Fibroblast of skin of back (primary cell): ENCODE measurements around the gene ARHGAP1.
"Not testable (repeated sequence)": the region's sequence is repeated elsewhere in the genome, so short reads cannot be mapped to it uniquely, and the experiment has no call there.

Experiments used
- DNase-seq: peaks from one replicate; pipeline ENCODE4 v3.0.0-alpha.2; 2013

ARHGAP1 gene

DNA sequence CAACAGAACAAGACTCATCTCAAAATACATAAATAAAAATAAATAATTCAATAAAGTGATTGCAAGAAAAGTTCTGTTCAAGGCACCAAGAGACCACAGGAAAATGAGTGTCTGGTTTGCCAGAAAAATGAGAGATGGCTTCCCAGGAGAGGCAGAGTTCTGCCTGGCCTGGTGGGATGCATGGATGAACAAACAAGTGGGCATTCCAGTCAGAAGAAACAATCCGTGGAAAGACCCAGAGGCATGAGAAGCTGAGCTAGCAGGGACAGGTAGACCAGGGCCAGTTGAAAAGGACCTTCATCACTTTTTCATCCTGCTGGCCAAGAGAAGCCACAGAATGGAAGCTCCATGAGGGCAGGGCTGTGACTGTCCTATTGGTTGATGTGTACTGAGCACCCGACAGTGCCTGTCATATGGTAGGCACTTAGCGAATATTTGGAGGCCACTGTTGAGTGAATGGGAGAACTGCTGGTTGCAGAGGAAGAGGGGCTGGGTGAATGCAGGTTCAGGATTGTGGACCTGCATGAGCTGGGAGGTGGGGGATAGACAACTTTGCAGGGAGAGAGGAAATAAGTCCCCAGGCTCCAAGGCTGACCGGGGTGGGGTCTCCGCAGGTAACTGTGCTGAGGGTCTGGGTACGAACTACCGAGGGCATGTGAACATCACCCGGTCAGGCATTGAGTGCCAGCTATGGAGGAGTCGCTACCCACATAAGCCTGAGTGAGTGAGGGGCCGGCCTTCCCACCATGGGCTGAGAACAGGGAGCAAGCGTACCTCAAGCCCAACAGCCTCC is 22.3 kb upstream of the ARHGAP1 start:
- DNase-seq, result no peak

DNA sequence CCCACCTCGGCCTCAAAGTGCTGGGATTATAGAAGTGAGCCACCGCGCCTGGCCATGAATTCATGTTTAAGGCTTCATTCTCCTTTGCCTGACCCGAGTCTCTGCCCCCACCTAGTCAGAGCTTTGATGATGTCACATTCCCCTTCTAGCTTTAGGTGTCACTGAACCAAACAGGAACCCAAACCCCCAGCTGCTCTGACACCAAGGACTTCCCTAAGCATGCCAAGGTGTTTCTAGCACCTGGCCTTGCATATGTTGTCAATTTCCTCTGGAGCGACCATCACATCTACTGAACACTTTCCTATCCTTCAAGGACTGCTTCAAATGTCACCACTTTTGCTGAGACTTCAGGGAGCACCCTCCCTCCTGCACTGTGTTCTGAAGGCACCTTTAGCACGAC is 20.9 kb upstream of the ARHGAP1 start:
- DNase-seq, result no peak

DNA sequence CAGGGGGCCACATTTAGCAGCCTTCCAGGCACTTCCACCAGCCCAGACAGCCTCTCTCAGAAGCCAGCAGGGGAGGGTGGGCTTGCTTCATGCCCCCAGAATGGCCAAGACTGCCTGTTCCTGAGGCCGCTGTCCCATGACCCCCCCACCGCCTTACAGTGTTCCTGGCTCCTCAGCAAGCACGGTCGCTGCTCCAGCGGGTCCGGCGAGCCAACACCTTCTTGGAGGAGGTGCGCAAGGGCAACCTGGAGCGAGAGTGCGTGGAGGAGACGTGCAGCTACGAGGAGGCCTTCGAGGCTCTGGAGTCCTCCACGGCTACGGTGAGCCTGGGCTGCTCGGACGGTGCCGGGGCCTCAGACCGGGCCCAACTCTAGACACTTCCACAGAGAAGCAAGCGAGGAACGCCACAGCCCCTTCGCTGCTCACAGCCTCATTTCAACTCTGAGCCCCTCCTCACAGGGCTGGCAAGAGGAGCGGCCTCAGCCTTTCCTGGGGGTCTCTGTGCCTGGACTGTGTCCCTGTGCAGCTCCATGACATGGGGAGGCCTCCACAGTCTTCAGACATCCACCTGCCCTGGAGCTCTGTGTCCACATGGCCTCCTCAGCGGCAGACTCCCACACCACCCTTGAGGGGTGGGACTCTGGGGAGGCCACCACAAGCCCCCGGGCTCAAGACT is 19.3 kb upstream of the ARHGAP1 start:
- no peak for DNase-seq

DNA sequence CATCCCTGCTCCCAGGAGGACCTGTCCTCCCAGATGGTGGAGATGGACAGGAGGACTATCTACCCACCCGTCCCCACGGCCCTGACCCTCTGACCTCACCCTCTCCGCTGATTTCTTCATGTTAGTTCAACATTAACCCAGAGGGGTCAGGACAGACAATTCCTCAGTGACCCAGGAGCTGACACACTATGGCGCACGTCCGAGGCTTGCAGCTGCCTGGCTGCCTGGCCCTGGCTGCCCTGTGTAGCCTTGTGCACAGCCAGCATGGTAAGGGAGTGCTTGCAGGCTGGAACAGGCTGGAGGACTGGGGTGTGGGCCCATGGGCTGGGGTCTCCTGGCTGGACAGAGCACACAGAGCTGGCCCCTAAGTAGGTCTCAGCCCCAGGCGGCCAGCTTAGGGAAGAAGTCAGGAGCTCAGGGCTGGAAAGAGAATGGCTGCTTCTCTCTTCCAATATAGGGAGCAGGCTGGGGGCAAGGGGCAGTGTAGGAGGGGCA is 18.7 kb upstream of the ARHGAP1 start, which contains the start of gene F2:
Gene F2, plus strand, starts transcription at position 166 of the 495 bp plus-strand sequence. Its CDS starts 23 bp downstream, at position 189.
- DNase-seq, result no peak

DNA sequence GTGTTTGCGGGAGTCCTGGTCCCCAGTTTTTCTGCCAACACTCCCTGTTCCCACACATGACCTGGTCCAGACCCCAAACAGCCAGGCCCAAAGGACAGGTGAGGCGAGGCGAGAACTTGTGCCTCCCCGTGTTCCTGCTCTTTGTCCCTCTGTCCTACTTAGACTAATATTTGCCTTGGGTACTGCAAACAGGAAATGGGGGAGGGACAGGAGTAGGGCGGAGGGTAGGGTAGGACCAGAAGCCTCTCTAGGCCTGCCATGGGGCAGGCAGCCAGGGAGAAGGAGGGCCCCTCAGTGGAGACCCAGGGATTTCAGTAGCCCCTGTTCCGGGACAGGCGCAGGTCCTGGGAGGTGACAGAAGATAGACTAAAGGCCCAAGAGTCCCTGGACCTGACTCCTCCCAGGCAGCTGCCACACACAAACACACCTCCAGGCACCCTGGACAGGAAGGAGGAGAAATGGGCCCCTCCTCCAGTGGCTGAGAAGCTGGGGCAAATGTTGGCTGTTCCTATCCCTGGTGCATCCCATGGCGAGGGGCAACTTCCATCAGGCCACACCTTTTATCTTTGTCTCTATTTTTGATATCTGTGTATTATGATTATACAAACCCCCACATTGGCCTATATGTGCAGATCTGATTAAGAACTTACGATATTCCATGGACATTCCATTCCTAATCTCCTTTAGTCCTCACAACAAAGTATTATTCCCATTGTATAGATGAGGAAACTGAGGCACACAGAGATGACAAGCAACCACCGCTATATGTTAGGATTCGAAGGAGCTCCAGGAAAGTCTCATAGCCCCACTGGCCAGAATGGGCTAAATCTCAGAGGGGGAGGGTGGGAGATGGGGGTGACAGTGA is 18.0 kb upstream of the ARHGAP1 start:
- peak; percentile 43 for DNase-seq

DNA sequence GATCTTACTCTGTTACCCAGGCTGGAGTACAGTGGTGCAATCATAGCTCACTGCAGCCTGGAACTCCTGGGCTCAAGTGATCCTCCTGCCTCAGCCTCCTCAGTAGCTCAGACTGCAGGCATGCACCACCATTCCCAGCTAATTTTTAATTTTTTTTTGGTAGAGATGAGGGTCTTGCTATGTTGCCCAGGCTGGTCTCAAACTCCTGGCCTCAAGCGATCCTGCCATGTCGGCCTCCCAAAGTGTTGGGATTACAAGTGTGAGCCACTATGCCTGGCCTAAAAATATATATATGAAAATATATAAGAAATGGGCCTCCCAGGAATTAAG is 17.4 kb upstream of the ARHGAP1 start:
- DNase-seq, result not testable (repeated sequence)

DNA sequence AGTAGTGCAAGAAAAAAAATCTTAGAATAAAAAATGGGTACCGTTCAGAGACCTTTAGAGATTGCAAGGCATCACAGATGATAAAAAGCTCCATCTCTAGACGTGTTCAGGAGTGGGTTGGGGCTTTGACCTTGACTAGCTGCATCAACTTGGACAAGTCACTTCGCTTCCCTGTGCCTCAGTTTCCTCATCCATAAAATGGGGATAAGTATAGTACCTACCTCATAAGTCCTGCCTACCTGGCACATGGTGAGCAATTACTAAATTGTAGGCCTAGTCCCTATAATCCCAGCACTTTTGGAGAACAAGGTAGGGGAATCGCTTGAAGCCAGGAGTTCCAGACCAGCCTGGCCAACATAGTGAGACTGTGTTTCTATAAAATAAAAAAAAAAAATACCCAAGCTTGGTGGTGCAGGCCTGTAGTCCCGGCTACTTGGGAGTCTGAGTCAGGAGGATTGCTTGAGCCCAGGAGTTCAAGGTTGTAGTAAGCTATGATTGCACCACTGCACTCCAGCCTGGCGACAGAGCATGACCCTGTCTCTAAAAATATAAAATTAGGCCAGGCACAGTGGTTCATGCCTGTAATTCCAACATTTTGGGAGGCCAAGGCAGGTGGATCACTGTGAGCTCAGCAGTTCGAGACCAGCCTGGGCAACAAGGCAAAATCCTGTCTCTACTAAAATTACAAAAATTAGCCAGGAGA is 12.6 kb upstream of the ARHGAP1 start:
- no peak for DNase-seq

DNA sequence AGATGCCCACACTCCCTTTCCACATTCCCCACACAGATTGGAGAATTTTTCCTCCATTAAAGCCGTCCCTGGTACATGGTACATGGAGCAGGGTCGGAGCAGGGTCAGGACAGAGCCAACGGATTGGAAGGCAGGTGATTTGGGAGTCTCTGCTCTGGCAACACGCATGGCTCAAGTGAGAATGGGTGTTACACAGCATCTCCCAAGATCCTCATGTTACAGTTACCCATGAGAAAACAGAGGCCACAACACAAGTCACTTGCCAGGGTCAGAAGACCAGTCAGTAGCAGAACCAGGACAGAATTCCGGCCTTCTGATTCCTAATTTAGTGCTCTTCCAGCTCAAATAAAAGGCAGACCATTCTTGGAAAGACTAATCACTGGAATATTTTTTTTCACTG is 10.9 kb upstream of the ARHGAP1 start:
- DNase-seq, result peak; percentile 68

DNA sequence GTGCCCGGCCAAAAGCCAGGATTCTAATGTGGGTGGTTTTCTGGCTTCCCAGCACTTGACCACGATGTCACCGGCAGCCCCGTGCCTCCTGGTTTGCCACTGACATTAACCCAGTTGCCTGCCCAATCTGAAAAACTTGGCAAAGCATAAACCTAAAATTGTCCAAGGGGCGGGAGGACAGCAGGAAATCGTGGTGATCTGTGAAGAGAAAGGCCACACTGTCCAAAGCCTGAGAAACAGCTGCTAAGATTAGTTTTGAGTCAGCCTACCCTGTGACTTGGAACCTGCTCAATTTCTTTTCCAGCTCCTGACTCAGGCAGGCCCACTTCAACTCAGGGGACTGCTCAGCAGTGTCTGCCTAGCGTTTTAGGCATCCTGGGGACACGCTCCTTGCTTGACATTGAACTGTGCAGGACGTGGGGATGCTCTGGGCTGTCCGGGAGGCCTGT is 10.4 kb upstream of the ARHGAP1 start:
- DNase-seq, result peak; percentile 91

DNA sequence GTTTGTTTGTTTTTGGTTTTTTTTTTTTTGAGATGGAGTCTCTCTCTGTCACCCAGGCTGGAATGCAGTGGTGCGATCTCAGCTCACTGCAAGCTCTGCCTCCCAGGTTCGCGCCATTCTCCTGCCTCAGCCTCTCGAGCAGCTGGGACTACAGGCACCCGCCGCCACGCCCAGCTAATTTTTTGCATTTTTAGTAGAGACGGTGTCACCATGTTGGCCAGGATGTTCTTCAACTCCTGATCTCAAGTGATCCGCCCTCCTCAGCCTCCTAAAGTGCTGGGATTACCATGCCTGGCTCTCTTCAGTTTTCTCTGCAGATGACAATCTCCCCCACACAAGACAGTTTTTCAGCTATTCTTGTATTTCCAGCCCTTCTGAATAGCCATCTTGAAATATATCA is 8.9 kb upstream of the ARHGAP1 start:
- not testable (repeated sequence) for DNase-seq

DNA sequence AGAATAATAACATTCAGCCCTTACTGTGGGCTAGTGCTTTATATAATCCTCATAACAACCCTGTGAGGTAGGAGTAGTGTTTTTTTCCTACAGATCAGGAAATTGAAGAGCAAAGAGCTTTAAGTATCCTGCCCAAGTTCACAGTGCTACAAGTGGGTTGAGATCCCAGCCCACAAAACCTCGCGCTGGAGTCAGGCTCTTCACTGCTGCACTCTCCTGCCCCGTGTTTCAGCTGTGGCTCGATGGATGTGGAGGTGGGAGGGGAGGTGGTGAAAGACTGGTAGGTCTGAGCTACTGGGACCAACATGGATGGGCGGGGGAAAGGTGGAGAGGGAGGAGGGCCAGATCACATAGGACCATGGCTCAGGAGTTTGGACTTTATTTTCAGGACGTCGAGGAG is 6.5 kb upstream of the ARHGAP1 start:
- DNase-seq, result no peak

DNA sequence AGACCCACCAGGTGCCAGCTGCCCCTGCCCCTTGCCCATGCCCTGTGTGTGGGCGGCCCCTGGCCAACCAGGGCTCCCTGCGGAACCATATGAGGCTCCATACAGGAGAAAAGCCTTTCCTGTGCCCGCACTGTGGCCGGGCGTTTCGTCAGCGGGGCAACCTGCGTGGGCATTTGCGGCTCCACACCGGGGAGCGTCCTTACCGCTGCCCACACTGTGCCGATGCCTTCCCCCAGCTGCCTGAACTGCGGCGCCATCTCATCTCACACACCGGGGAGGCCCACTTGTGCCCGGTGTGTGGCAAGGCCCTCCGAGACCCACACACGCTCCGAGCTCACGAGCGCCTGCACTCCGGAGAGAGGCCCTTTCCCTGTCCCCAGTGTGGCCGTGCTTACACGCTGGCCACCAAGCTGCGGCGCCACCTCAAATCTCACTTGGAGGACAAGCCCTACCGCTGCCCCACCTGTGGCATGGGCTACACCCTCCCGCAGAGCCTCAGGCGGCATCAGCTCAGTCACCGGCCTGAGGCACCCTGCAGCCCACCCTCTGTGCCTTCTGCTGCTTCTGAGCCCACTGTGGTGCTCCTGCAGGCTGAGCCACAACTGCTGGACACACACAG is 4.8 kb upstream of the ARHGAP1 start:
- DNase-seq, result no peak

DNA sequence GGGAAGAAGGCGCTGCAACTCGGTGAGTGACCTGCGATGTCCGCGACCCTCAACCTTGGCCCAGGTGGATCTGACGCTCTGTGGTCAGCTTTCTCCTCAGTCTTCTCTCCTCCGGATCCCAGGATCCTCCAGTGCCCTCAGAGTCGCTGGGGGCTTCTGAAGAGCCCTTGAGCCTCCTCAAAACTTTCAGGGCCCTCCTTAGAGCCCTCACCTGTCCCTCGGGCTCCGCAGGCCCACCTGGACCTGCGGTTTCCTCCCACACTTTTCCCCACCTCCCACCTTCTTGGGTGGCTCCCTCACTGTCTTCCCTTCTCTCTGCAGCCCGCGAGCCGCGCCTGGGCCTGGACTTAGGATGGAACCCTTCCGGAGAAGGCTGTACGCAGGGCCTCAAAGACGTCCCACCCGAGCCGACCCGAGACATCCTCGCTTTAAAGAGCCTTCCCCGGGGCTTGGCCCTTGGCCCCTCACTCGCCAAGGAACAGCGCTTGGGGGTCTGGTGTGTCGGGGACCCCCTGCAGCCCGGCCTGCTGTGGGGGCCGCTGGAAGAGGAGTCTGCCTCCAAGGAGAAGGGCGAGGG is 747 bp upstream of the ARHGAP1 start:
- DNase-seq, result no peak

DNA sequence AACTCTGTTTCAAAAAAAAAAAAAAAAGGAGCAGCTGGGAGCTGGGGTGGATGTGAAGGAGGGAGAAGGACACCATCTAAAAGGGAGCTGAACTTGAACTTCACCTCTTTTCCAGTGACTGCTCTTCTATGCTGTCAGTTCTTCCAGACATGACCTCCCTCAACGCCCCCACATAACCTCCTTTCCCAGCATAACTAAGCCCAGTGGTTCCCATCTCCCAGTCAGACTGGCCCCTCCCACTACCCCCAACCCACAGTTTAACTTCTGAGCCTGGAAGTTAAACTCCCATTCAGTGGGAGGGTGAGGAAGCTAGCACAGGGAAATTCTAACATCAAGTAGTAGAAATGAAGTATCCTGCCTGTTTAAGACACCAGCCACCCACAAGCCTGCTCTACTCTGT is 1.8 kb downstream of the ARHGAP1 start:
- no peak for DNase-seq

DNA sequence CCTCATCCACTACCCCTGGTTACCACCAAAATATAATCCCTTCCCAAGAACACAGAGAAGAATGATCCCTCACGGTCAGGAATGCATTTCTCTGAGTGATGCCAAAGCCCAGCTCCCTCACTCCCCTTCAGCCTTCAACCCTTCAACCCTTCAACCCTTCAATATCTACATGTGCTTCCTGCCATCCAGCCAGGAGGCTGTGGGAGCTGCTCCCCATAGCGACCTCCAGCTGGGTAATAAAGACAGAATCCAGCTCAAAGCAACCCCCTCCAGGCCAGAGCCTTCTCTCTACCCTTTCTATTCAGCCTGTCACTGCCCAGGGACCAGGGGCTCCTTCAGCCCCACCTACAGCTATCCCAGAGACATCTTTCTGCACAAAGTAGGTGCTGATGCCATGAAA is 2.7 kb downstream of the ARHGAP1 start:
- no peak for DNase-seq

DNA sequence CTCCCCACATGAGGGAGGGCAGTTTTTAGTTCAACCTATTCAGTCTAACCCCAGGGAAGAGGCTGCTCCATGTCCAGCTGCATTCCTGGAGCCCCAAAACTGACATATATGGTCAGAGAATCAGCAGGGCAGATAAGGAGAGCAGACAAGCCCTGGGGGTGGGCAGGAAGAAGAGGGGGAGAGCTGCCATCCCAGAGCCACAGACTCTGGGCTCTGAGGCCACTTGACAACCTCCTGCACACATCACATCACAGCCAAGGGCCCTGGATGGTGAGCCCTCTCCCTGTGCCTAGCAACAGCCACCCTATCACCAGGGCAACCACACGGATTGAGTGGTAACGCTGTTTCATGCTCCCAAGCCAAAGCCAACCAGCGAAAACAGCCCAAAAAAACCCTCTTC is 3.1 kb downstream of the ARHGAP1 start:
- peak; percentile 78 for DNase-seq

DNA sequence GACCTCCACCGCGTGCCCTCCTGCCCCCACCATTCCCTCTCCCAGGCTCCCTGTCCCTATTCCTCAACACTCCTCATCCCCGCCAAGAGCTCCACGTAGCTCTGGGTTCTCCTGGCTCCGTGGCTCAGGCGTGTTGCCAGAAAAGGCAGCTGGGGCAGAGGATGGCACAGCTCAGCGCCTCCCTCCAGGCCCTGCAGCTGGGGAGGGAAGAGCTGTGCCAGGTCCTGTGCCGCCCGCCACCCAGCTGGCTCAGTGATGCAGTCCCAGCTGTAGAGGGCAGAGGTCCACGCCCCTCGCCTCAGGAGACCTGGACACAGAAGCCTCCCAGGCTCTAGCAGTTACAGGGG is 4.2 kb downstream of the ARHGAP1 start:
- DNase-seq, result no peak

DNA sequence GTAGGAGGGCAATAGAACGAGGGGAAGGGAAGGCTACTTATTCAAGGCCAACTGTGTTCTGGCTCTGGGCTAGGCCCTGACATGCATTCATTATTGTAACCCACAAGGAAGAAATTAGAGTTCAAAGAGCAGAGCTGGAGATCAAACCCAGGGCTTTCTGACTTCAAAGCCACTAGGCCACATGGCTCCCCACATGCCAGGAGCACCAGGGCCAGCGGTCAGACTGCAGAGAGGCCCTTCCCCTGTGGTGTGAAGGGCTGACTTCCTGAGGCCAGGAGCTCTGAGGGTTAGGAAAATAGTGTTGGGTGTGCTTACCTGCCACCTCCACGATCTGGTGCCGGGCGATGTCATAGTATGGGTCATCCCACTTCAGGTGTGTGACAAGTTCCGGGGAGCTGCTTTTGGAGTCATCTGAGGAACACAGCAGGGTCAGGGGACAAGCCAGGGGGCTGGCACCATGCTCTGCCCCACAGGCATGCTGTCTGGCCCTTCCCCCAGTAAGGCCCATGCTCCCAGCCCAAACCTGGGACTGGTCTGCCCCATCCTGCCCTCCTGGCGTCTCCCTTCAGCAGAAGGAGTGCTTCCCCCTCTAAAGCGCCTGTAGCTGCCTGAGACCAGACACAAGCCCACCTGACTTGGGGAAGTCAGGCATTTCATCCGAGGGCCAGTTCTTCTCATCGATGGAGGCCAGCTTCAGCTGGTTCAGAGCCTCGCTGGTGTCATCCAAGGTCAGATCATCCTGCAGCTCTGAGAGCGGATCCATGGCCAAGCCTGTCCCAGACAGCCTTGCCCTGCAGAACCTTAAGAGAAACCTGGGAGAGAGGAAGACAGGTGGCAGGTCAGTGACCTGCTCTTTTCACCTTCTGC is 4.8 kb downstream of the ARHGAP1 start:
- DNase-seq, result no peak

DNA sequence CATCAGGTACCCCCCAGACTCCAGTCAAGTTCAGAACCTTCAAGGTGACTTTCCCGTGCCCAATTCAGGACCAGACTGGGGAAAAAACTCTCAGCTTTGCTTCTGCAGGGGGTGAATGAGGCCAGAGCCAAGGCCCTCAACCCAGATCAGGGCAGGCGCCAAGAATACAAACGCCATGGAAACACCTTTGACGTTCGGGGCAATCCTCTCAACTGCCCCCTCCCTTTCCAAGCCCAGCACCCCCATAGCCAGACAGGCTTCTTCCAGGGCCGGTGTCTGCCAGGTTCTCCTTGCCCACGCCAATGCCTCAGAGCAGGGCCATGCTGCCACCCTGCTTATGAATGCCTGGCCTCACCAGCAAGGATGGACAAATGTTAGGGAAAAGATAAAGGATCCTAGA is 5.8 kb downstream of the ARHGAP1 start:
- DNase-seq, result no peak

DNA sequence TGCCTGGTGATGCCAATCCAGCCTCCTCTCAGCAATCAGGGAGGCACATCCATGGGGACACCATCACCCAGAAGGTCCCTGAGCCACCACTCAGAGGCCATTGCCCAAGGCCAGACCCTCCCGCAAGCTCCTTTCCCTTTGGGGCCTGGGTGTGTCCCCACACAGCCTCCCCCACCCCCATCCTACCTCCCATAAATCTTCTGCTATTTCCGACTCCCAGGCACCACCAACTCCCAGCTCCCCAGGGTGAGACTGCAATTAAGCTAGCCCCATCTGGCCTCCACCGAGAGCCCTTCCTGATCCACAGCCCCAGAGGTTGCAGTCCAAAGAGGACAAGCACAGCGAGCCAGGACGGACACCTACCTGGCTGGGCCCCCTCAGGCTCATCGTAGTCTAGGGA is 6.3 kb downstream of the ARHGAP1 start:
- DNase-seq, result no peak

DNA sequence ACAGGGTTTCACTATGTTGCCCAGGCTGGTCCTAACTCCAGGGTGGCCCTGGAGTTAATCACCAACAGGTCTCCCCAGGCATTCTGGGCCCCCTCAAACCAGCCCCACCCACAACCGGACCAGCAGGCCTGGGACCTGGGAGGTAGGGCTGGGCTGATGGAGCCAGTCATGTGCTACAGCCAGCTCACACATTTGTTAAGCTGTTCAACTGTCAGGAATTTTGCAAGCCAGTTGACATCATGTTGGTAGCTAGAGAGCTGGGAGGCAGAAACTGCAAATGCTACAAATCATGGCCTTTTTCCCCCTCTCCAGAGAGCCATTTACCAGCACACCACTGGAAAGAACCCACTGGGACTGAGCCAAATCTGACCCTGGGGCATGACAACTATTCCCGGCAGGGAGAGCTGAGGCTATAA is 6.8 kb downstream of the ARHGAP1 start:
- peak; percentile 56 for DNase-seq
